ENCODE data around the gene HVCN1.

DNA sequence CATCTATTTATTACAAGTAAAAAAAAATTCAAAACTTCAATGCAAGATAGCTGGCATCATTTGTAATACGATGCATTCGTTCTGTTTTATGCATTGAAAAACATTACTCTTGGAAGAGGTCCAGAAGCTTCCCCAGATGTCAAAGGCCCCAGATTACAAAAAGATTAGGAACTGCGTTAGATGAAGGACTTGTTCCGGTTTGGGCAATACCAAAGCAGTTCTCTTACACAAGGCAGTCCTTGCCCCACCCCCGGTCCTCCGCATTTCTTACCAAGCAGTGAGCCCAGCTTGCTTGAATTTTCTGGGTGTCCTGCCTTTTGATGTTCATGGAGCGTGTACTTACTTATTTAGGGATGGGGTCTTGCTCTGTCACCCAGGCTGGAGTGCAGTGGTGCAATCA lies 4.8 kb upstream of the HVCN1 start:
- TF ChIP-seq, protein P1, sequence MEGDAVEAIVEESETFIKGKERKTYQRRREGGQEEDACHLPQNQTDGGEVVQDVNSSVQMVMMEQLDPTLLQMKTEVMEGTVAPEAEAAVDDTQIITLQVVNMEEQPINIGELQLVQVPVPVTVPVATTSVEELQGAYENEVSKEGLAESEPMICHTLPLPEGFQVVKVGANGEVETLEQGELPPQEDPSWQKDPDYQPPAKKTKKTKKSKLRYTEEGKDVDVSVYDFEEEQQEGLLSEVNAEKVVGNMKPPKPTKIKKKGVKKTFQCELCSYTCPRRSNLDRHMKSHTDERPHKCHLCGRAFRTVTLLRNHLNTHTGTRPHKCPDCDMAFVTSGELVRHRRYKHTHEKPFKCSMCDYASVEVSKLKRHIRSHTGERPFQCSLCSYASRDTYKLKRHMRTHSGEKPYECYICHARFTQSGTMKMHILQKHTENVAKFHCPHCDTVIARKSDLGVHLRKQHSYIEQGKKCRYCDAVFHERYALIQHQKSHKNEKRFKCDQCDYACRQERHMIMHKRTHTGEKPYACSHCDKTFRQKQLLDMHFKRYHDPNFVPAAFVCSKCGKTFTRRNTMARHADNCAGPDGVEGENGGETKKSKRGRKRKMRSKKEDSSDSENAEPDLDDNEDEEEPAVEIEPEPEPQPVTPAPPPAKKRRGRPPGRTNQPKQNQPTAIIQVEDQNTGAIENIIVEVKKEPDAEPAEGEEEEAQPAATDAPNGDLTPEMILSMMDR (conservative IDR thresholded peaks at IDR 0.05; ENCODE audit: low read depth, low read length): no peak
- no peak for TF ChIP-seq EZH2 (IDR thresholded peaks at IDR 0.05; ENCODE audit: low read length, unreplicated experiment)
